ENCODE results near the gene COA1.
"Not testable (repeated sequence)": the region's sequence is repeated elsewhere in the genome, so short reads cannot be mapped to it uniquely, and the experiment has no call there.

Gene COA1, protein sequence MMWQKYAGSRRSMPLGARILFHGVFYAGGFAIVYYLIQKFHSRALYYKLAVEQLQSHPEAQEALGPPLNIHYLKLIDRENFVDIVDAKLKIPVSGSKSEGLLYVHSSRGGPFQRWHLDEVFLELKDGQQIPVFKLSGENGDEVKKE

DNA sequence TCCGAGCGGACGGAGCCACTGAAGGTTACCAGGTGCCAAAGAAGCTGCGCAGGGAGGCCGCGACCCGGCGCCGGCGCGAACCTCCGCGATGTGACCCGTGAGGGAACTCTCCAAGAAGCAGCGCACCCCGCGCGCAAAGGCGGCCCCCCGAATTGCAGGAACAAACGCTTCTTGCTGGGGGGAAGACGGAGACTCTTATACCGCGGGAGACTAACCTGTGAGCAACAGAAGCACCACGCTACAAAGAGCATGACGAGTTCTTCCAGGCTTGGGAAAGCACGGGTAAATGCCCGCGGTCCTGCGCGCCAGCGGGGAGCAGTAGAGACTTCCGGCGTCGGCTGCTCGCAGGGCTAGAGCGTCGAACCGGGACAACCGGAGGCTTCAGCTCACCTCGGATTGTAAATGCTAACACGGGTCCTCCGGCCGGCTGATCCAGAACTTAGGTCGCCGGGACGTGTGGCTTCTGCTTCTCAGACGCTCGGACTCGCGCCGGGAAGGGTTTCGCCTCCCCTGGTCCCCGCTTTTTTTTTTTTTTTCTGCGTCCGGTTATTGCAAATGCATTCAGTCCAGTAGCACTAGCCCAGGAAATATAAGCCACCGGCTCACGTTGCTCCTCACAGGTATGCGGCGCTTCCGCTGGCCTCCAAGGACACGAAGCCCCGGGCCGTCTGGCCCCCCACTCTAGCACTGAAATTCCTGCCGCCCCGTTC, at the start of gene COA1:
TSS of gene COA1 (minus strand) at position 310 of the 710 bp plus-strand sequence. CDS start 80,909 bp downstream, outside the sequence.
- DNase-seq (ENCODE audit: extremely low spot score, insufficient read length, low read depth), result peak; percentile 59
- peak; percentile 96 for FAIRE-seq

DNA sequence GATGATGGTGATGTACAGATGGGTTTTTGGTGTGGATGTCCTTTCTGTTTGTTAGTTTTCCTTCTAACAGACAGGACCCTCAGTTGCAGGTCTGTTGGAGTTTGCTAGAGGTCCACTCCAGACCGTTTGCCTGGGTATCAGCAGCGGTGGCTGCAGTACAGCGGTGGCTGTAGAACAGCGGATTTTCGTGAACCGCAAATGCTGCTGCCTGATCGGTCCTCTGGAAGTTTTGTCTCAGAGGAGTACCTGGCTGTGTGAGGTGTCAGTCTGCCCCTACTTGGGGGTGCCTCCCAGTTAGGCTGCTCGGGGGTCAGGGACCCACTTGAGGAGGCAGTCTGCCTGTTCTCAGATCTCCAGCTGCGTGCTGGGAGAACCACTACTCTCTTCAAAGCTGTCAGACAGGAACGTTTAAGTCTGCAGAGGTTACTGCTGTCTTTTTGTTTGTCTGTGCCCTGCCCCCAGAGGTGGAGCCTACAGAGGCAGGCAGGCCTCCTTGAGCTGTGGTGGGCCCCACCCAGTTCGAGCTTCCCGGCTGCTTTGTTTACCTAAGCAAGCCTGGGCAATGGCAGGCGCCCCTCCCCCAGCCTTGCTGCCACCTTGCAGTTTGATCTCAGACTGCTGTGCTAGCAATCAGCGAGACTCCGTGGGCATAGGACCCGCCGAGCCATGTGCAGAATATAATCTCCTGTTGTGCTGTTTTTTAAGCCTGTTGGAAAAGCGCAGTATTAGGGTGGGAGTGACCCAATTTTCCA, 49.1 kb upstream of the COA1 start:
- not testable (repeated sequence) for FAIRE-seq; DNase-seq (ENCODE audit: extremely low spot score, insufficient read length, low read depth)

DNA sequence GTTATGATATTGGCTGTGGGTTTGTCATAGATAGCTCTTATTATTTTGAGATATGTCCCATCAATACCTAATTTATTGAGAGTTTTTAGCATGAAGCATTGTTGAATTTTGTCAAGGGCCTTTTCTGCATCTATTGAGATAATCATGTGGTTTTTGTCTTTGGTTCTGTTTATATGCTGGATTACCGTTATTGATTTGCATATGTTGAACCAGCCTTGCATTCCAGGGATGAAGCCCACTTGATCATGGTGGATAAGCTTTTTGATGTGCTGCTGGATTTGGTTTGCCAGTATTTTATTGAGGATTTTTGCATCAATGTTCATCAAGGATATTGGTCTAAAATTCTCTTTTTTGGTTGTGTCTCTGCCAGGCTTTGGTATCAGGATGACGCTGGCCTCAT, 45.9 kb upstream of the COA1 start:
- not testable (repeated sequence) for DNase-seq (ENCODE audit: extremely low spot score, insufficient read length, low read depth); FAIRE-seq

DNA sequence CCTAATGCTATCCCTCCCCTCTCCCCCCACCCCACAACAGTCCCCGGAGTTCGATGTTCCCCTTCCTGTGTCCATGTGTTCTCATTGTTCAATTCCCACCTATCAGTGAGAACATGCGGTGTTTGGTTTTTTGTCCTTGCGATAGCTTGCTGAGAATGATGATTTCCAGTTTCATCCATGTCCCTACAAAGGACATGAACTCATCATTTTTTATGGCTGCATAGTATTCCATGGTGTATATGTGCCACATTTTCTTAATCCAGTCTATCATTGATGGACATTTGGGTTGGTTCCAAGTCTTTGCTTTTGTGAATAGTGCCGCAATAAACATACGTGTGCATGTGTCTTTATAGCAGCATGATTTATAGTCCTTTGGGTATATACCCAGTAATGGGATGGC, 43.9 kb upstream of the COA1 start:
- FAIRE-seq; DNase-seq (ENCODE audit: extremely low spot score, insufficient read length, low read depth): not testable (repeated sequence)

DNA sequence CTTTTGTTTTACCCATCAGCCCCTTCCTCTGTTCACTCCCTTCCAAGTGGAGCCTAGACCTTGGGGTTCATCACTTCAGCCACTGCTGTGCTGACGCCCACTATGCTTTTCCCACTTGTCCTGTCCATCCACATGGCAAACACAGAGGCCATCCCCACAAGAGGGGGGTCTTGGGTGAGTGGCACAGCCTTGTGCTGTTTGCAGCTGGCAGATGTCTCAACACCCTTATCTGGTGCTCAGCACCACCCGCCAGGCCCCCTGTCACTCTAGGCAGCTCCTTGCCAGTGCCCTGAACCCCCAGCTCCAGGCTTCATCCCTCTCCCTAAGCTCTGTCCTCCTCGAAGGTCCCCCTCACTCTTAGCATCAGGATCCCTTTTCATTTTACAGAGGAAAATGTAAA, 42.2 kb upstream of the COA1 start:
- no peak for DNase-seq (ENCODE audit: extremely low spot score, insufficient read length, low read depth)
- no peak for FAIRE-seq

DNA sequence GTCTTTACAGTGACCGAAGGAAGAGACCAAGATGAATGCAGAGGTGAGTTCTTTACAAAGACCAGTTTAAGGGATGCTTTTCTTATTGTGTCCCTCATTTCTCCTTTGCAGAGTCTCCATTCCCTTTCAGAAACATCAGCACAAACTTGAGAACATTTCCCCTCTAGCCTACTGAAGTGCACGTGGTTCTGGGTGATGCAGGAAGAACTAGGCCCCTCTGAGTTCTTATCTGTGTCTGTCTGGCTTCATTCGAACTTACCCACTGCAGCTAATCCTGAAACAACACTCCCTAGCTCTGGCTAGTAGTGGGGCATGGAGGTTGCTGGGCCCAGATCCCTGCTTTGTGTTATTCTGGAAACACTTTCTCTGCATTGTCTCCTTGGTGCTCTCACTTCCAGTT, 41.8 kb upstream of the COA1 start:
- FAIRE-seq, result no peak
- no peak for DNase-seq (ENCODE audit: extremely low spot score, insufficient read length, low read depth)

DNA sequence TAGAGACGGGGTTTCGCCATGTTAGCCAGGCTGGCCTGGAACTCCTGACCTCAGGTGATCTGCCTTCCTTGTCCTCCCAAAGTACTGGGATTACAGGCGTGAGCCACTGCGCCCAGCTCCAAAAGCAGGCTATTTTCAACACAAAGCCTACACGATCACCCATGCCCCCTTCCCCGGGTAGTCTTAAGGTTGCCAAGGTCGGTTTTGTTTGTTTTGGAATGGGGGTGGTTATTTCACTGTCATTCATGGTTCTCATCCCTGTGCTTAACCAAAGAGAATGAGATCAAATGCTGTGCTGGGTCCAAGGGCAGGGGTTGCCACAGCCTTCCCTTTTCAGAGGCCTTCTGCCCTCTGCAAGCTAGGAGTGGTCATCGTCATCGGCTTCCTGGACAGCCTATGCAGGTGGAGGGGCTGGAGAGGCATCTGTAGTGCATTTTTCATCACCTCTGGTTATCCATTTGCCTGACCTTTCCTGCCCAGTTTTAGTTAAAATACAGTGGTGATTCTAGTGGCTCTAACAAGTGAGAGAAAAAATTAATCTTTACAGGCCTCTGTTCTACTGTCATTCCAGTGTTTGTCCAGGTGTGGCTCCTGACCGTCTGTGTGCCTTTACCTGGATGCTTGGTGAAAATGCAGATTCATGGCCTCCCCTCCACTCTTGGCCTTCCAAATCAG, 40.6 kb upstream of the COA1 start:
- FAIRE-seq (no peak), DNase-seq (ENCODE audit: extremely low spot score, insufficient read length, low read depth) (no peak)

DNA sequence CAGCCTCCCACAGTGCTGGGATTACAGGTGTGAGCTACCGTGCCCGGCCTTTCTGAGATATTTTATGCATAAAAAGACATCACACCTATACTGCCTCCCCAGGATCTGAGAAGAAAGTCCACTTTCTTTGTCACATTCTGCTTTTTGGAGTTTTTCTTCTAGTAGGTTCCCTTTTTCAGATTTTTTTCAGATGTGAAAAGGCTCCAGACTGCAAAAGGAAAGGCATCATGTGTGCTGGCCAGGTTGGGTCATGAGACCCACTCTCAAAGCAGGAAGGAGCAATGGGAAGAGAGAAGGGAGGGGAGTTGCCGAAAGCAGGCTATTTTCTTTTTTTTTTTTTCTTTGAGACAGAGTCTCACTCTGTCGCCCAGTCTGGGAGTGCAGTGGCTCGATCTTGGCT, 40.0 kb upstream of the COA1 start:
- no peak for DNase-seq (ENCODE audit: extremely low spot score, insufficient read length, low read depth)
- FAIRE-seq, result no peak

DNA sequence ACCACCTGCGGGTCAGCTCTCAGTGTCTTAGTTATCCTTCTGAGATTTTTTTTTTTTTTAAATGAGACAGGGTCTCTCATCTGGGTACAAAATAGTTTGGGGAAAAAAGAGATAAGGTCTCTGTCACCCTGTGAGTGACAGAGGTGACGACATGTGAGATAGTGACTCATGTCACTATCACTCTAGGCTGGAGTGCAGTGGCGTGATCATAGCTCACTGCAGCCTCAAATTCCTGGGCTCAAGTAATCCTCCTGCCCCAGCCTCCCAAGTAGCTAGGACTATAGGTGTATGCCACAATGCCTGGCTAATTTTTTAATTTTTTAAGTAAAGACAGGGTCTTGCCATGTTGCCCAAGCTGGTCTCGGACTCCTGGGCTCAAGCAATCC, 39.6 kb upstream of the COA1 start:
- DNase-seq (ENCODE audit: extremely low spot score, insufficient read length, low read depth) (no peak), FAIRE-seq (no peak)

DNA sequence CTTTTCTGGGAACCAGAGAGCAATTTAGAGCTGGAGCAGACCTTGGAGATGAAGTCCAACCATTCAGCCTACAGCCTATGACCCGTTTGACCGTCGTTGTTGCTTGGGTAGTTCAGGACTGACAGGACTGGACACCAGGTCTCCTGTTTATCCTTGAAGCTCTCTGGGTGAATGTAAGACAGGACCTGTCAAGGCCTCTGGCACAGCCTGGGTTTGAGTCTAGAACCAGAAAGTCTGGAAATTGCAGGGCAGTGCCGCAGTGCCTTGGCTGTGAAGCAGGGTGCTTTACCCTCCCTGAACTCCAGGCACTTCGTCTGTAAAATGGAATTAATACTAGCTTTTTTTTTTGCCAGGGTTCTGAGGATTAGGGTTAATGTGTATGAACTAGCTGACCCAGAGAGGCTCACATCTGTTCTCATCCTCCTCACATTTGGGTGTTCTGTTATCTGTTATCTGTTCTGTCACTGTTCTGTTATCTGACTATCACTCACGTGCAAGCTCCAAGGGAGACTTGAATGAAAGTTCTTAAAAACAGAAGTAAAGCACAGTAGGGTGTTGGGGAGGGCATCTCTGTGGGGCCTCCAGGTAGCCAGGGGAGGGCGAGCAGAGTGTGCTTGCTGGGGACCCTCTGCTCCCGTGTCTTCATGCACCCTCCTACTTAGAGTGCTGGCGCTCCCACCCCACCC, 39.0 kb upstream of the COA1 start:
- DNase-seq (ENCODE audit: extremely low spot score, insufficient read length, low read depth), result no peak
- no peak for FAIRE-seq

DNA sequence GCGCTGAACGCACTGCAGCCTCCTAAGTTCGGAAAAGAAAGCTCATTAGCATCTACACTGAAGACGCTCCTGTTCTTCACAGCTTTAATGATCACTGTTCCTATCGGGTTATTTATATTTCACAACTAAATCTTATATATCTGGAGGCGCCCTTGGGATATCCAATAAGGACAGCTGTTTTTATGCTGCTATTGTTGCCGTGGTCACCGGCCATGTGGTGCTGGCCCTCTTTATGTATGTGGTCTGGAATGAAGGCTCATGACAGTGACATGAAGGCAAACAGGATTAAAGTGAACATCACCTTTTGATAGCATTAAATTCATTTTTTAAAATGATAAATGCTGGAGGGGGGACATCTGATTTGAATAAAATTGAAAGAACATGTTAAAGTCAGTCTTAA, 38.0 kb upstream of the COA1 start:
- DNase-seq (ENCODE audit: extremely low spot score, insufficient read length, low read depth), result no peak
- FAIRE-seq, result no peak

DNA sequence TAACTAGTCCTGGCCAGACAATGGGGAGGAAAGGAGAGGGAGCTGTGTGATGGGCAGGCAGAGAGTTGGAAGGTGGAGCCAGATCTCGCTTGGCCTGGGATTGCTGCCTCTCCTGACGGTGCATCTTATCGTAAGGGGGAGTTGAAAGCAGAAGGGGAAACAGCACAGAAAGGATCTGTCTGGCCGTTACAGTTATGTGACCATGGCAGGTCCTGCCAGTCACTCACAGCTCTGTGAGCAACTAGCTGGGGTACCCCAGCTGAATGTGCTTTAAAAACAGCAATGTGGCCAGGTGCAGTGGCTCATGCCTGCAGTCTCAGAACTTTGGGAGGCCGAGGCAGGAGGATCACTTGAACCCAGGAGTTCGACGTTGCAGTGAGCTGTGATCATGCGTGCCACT, 37.2 kb upstream of the COA1 start:
- FAIRE-seq (no peak), DNase-seq (ENCODE audit: extremely low spot score, insufficient read length, low read depth) (no peak)

DNA sequence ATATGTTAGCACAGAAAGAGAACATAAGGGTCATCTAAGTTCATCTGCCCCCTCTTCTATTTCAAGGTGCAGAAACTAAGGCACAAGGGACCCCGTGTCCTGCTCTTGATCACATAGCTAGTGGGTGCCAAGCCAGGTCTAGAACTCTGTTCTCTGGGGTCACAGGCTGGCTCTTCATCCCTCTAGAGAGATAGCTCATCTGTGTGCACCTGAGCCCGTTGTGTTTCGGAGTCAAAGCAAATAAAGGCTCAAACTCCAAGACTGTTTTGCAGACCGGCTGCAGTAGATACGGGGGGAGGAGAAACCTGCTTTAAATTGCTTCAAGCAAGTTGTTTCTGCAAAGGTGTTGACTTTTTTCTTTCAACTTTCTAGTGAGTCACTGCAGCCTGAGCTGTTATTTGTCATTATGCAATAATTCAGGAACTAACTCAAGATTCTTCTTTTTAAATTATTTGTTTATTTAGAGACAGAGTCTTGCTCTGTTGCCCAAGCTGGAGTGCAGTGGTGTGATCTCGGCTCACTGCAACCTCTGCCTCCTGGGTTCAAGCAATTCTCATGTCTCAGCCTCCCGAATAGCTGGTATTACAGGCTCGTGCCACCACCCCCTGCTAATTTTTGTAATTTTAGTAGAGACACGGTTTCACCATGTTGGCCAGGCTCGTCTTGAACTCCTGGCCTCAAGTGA, 35.6 kb upstream of the COA1 start:
- FAIRE-seq (no peak), DNase-seq (ENCODE audit: extremely low spot score, insufficient read length, low read depth) (no peak)

DNA sequence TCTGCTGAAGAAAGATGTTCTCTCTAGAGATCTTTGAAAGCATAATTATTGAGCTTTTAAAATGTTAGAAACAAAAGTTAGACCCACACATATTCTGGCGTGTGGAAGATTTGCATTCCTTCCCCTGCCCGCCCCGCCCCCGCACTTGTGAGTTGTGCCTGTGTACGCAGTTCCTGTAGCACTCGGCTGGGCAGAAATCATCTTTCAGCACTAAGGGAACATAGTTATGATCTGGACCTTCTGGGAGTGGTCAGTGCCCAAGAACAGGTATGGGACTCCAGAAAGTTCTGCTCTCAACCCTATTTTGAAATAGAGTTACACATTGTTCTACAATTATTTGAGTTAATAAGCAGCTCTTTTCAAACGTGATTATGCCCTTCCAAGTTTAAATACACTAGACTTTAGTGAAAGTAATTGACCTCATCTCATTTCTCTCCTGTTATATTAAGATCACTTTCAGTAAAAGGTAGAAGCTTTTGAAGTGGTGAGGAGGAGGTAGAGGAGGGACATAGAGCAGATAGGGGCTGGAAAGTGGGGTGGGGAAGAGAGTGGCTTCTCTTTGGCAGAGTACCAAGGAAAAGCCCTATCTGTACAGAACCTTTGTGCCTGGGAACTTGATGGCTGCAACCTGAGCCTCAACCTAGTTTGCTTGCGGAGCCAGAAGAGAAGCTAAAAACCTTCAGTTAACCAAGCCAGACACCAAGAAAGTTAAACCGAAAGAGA, 34.9 kb upstream of the COA1 start:
- DNase-seq (ENCODE audit: extremely low spot score, insufficient read length, low read depth) (peak; percentile 14), FAIRE-seq (peak; percentile 48)

DNA sequence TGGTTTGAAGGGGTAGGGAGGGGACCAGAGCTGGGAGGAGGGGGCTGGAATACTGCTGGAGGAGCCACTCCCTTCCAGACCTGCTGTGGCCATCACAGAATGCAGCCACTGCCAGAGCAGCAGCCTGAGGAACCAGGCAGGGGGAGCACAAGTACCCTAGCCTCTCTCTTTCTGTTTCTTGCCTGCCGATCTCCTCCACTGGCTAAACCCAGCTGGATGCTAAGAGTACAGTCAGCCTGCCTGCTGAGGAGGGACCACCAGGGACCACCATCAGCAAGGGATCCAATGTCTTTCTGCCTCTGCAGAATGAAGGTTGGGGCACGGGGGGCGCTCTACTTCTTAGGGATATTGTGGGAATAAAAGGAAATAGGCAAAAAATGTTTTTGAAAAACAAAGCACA, 33.9 kb upstream of the COA1 start:
- no peak for DNase-seq (ENCODE audit: extremely low spot score, insufficient read length, low read depth)
- FAIRE-seq, result no peak

DNA sequence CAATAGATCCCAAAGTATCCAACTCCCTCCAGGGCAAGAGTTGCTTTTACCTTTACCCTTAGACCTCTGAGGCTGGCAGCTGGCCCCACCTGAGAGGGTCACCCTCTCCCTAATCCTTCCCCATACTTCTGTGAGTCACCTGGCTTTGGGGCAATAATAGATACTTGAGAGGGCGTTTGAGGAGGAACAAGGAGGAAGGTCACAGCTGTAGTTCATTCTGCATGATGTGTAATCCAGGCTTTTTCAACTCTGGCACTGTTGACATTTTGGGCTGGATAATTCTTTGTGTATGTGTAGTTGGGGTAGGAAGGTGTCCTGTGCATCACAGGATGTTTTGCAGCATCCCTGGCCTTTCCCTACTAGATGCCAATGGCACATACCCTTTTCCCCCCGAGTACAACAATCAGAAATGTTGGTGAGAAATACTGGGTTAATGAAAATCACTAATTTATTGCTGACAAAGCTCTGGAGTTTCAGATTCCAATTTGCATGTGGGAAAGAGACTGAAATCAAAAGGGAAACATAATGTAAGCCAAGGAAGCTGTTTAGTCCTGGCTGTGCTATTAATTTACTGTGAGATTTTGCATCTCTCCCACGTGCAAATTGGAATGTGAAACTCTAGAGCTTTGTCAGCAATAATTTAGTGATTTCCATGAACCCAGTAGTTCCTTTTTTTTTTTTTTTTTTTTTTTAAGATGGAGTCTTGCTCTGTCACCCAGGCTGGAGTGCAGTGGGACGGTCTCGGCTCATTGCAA, 32.8 kb upstream of the COA1 start:
- FAIRE-seq (no peak), DNase-seq (ENCODE audit: extremely low spot score, insufficient read length, low read depth) (no peak)

DNA sequence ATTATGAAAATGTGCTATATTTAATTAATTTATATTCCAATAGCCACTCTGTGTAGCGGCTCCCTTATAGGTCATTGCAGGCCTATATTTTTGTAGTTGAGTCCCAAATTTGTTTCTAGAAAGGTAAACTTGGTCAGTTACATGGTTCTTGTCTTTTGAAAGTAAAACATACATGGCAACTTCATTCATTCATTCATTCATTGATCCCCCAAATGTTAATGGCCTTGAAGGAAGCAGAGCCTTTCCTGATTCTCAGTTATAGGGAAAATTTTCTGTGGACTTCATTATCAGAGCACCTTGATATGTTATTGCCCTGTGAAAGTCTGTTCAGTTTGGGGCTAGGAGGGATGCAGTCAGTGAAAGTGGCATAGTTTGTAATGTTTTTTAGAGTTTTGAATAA, 32.1 kb upstream of the COA1 start:
- no peak for FAIRE-seq

DNA sequence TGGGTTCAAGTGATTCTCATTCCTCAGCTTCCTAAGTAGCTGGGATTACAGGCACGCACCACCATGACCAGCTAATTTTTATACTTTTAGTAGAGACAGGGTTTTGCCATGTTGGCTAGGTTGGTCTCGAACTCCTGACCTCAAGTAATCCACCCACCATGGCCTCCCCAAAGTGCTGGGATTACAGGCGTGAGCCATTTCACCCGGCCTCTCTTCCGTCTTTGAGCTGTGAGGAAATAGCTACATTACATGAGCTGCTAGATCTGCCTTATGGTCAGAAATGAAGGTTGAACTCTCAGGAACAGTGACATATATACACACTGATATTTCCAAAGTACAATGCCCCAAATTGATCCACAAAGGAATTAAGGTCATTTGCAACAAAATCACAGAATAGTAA, 31.5 kb upstream of the COA1 start:
- no peak for FAIRE-seq
- no peak for DNase-seq (ENCODE audit: extremely low spot score, insufficient read length, low read depth)

More for the DNA sequence above, 32.1 kb upstream of the COA1 start:
- no peak for DNase-seq (ENCODE audit: extremely low spot score, insufficient read length, low read depth)

Data from GM18507 (cell line).